GM12872 (cell line): ENCODE results near the gene RBM28.

Experiments
- CTCF ChIP-seq: IDR thresholded peaks from 3 replicates; pipeline ENCODE4 v1.5.1; 2011; ENCODE audit warnings: low read depth, mild to moderate bottlenecking, low read length, moderate library complexity; ENCODE audit not compliant: insufficient read depth

RBM28 gene

GRCh38 chr7:128360359-128360678 lies 16.6 kb upstream of the RBM28 start:
- TF ChIP-seq CTCF: no peak

- no peak for TF ChIP-seq CTCF
Observed at GRCh38 chr7:128359939-128360338, 16.2 kb upstream of the RBM28 start.

- TF ChIP-seq CTCF: no peak
Observed at GRCh38 chr7:128359336-128359735, 15.6 kb upstream of the RBM28 start.

GRCh38 chr7:128358233-128358632 lies 14.5 kb upstream of the RBM28 start:
- no peak for TF ChIP-seq CTCF

GRCh38 chr7:128357217-128357613 lies 13.5 kb upstream of the RBM28 start:
- no peak for TF ChIP-seq CTCF

GRCh38 chr7:128356546-128357216 lies 13.0 kb upstream of the RBM28 start:
- no peak for TF ChIP-seq CTCF

- TF ChIP-seq CTCF: no peak
Observed at GRCh38 chr7:128353610-128354009, 9.9 kb upstream of the RBM28 start.
